ENCODE measurements around the gene CCDC9. TPM values are rescaled to one million over a fixed set of nuclear protein-coding genes. Genes with fewer than 3 reads are reported as not detected.
A peak's percentile ranks its signal among the peaks of the same experiment; 100 is the strongest.

The CCDC9 gene
- total RNA-seq, 4 donors from 2014 or later, result 6.6 to 16.8 (median 10.5) TPM

DNA sequence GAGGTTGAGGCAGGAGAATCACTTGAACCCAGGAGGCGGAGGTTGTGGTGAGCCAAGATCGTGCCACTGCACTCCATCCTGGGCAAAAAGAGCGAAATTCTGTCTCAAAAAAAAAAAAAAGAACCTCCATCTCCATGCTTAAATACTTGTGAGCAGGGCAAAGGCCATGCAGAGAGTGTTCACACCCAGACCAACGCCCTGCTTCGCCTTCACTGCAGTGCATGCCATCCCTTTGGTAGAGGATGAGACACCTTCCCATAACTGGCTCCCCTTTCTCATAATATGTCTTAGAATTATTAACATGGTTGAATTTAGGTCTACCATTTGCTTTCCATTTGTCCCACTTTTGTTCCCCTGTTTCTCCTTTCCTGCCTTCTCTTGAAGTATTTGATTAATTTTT is 40.7 kb upstream of the CCDC9 start:
- DNase-seq, result no peak
- Histone ChIP-seq H3K36me3 (peaks cover 0 to 5% (median 0%) of the 10 kb centered on the region in 3 donors), H3K27ac (no peak overlapping the region), H3K4me3 (no peak overlapping the region), H3K4me1 (peaks cover 0 to 6% (median 3%) of the 10 kb centered on the region in 3 donors), H3K27me3 (no peaks in the 10 kb centered on the region), H3K9me3 (no peaks in the 10 kb centered on the region)
- WGBS, 2 donors, result 93 to 99% methylated on average over 5 of the region's 5 CpGs
- intact Hi-C loops (cut with DNase I), result no loop called here
- no peak for TF ChIP-seq POLR2A (IDR thresholded peaks at IDR 0.05)
- TF ChIP-seq, protein P1, sequence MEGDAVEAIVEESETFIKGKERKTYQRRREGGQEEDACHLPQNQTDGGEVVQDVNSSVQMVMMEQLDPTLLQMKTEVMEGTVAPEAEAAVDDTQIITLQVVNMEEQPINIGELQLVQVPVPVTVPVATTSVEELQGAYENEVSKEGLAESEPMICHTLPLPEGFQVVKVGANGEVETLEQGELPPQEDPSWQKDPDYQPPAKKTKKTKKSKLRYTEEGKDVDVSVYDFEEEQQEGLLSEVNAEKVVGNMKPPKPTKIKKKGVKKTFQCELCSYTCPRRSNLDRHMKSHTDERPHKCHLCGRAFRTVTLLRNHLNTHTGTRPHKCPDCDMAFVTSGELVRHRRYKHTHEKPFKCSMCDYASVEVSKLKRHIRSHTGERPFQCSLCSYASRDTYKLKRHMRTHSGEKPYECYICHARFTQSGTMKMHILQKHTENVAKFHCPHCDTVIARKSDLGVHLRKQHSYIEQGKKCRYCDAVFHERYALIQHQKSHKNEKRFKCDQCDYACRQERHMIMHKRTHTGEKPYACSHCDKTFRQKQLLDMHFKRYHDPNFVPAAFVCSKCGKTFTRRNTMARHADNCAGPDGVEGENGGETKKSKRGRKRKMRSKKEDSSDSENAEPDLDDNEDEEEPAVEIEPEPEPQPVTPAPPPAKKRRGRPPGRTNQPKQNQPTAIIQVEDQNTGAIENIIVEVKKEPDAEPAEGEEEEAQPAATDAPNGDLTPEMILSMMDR (IDR thresholded peaks at IDR 0.05), result no peak

DNA sequence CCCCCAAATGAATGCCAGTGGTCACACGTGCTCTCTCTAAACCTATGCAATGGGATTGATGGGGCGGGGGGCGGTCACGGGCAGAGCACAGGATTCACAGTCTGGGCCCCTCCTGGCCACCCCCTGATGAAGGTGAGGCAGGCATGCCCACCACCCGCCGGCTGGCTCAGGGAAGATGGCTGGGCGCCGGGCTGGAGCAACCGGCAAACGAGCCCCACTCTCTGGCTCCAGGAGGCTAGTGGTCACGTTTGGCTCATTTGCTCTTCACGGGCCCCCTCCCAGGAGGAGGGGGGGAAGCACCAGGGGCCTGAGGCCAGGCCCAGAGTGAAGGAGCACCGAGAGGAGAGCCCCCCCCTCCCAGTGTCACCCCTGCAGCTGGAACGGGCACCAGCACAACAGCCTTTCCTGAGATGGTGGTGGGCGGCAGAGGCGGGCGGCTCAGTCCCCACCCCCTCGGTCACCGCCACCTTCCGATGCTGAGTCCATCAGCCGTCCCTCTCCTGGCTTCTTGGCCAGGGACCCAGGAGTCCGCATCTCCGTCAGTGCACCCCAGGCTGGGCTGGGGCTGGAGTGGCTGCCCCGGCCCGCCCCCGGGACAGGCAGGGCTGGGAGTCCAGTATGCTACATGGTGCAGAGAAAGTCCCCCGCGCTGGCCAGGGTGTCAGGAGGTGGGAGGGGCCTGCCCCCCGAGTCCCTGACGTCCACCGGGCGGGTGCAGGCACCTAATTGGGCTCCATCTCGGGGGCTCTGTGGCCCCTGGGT is 35.1 kb upstream of the CCDC9 start:
- WGBS, 2 donors, result 80% methylated on average over 1 of the region's 33 CpGs; no CpG with 5 or more reads in 1 of the 2 donors
- Histone ChIP-seq H3K9me3 (no peaks in the 10 kb centered on the region), H3K4me1 (peaks cover 1 to 12% (median 4%) of the 10 kb centered on the region in 3 donors), H3K27me3 (no peaks in the 10 kb centered on the region), H3K4me3 (no peak overlapping the region), H3K27ac (no peak overlapping the region), H3K36me3 (peaks cover 0 to 25% (median 8%) of the 10 kb centered on the region in 3 donors)
- DNase-seq, result no peak
- TF ChIP-seq, protein P1 (IDR thresholded peaks at IDR 0.05), result no peak
- no peak for TF ChIP-seq POLR2A (IDR thresholded peaks at IDR 0.05)
- intact Hi-C loops (cut with DNase I), result no loop called here

DNA sequence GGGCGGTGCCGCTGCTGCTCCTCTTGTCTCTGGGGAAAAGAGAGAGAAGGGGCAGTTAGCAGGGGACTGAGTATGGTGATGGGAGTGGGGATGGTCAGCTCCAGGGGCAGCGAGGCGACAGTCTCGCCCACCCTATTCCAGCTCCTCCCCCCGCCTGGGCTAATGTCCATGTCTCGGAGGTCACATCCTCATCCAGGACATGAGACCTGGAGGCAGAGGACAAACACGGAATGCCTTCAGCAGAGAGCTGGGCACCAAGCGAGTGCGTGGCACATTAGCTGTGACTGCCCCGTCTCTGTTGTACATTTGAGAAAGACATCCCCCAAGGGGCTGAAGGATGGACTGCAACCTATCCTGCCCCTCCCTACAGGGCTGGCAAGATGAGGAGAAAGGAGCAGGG is 34.4 kb upstream of the CCDC9 start:
- Histone ChIP-seq H3K36me3 (peaks cover 0 to 25% (median 8%) of the 10 kb centered on the region in 3 donors), H3K4me3 (no peak overlapping the region), H3K9me3 (no peaks in the 10 kb centered on the region), H3K27ac (no peak overlapping the region), H3K27me3 (no peaks in the 10 kb centered on the region), H3K4me1 (peaks cover 8 to 18% (median 10%) of the 10 kb centered on the region in 3 donors)
- DNase-seq, result no peak
- WGBS, 2 donors, result 96% methylated on average over 4 of the region's 11 CpGs; no CpG with 5 or more reads in 1 of the 2 donors
- intact Hi-C loops (cut with DNase I), result no loop called here
- TF ChIP-seq, protein P1 (IDR thresholded peaks at IDR 0.05), result no peak
- TF ChIP-seq POLR2A (IDR thresholded peaks at IDR 0.05), result no peak

DNA sequence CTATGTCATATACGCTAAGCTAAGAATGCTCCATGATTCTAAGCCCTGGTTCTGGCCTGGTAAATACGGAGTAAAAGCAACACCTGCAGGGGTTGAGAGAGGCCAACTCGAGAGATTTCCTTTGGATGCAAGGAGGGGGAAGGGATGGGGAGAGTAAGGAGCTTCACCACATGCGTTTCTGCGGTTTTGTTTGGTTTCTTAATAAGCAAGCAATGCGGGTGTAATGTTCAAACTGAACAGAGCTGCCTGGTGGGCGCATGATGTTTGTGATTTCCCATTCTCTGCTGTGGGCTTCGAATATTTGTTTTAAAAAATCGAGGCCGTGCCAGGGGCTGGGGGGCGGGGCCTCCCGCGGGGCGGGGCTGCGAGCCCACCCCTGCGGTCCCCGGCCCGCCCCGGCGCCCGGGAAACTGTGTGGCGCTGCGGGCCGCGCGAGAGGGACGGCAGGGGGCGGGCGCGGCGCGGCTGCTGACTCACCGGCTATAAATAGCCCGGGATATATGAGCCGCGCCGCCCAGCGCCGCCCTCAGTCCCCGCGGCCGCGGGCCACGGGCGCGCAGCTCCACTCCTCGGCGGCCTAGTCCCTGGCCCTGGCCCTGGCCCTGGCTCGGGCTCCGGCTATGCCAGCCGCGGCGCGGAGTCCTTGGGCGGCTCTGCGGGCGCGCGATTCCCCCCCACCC is 30.4 kb upstream of the CCDC9 start:
- Histone ChIP-seq H3K27me3 (peaks cover 0 to 25% (median 0%) of the 10 kb centered on the region in 4 donors), H3K27ac (peak overlapping the region; percentile 94 to 100 (median 98)), H3K36me3 (peaks cover 0 to 17% (median 8%) of the 10 kb centered on the region in 3 donors), H3K9me3 (no peaks in the 10 kb centered on the region), H3K4me1 (peaks cover 29 to 58% (median 32%) of the 10 kb centered on the region in 3 donors), H3K4me3 (peak overlapping the region; percentile 34 to 99 (median 74))
- TF ChIP-seq POLR2A (IDR thresholded peaks at IDR 0.05), result peak; percentile 48 to 100 (median 98)
- TF ChIP-seq, protein P1 (IDR thresholded peaks at IDR 0.05), result peak in 5 of 6 experiments; percentile 30 to 76 (median 68)
- intact Hi-C loops (cut with DNase I), result no loop called here
- WGBS, 2 donors, result 20% methylated on average over 8 of the region's 59 CpGs
- DNase-seq, result no peak

All from esophagus squamous epithelium (tissue), 5 donors.